Activated CD4-positive, alpha-beta T cell treated with anti-CD3 and anti-CD28 coated beads, Interleukin-10, Interleukin-2, amounts not matched to agents 100 ng/mL and 50 ng/mL, durations not matched to agents 16 hours and 8 hours (primary cell): ENCODE measurements around the gene CCDC169.
"Not testable (repeated sequence)": the region's sequence is repeated elsewhere in the genome, so short reads cannot be mapped to it uniquely, and the experiment has no call there.

Source experiments
- DNase-seq: peaks from one replicate; pipeline ENCODE4 v3.0.0-alpha.2; 2020

The CCDC169 gene

GRCh38 chr13:36313047-36313969, 15.7 kb upstream of the CCDC169 start:
- DNase-seq: no peak

GRCh38 chr13:36310417-36311108, 12.9 kb upstream of the CCDC169 start:
- no peak for DNase-seq

GRCh38 chr13:36302289-36302688, 4.7 kb upstream of the CCDC169 start:
- no peak for DNase-seq

GRCh38 chr13:36299469-36299868, 1.9 kb upstream of the CCDC169 start:
- not testable (repeated sequence) for DNase-seq

GRCh38 chr13:36298535-36299068, 988 bp upstream of the CCDC169 start:
- no peak for DNase-seq

GRCh38 chr13:36294096-36294495, 3.5 kb downstream of the CCDC169 start:
- no peak for DNase-seq

- no peak for DNase-seq
Observed at GRCh38 chr13:36293497-36293896, 4.1 kb downstream of the CCDC169 start.

GRCh38 chr13:36288794-36289391, 8.7 kb downstream of the CCDC169 start:
- DNase-seq: no peak

GRCh38 chr13:36286006-36286405, 11.6 kb downstream of the CCDC169 start:
- DNase-seq: no peak

GRCh38 chr13:36282821-36283432, 14.7 kb downstream of the CCDC169 start:
- peak; percentile 24 for DNase-seq

GRCh38 chr13:36275190-36276002, 22.2 kb downstream of the CCDC169 start:
- DNase-seq: peak; percentile 30

GRCh38 chr13:36273431-36273830, 24.2 kb downstream of the CCDC169 start:
- DNase-seq: no peak

GRCh38 chr13:36261976-36262375, 35.6 kb downstream of the CCDC169 start:
- DNase-seq: no peak

GRCh38 chr13:36261011-36261410, 36.6 kb downstream of the CCDC169 start:
- DNase-seq: no peak

GRCh38 chr13:36259361-36260137, 38.1 kb downstream of the CCDC169 start:
- DNase-seq: no peak

- DNase-seq: no peak
Observed at GRCh38 chr13:36258831-36259230, 38.8 kb downstream of the CCDC169 start.

- DNase-seq: no peak
Observed at GRCh38 chr13:36251526-36251925, 46.1 kb downstream of the CCDC169 start.

GRCh38 chr13:36251017-36251416, 46.6 kb downstream of the CCDC169 start:
- DNase-seq: no peak

GRCh38 chr13:36248700-36249099, 48.9 kb downstream of the CCDC169 start:
- DNase-seq: no peak

- no peak for DNase-seq
Observed at GRCh38 chr13:36244990-36245389, 52.6 kb downstream of the CCDC169 start.

- DNase-seq: no peak
Observed at GRCh38 chr13:36244073-36244472, 53.5 kb downstream of the CCDC169 start.
